GM18505 (cell line): ENCODE data around the gene TAF3.
"Not testable (repeated sequence)": the region's sequence is repeated elsewhere in the genome, so short reads cannot be mapped to it uniquely, and the experiment has no call there.

Source experiments
- ATAC-seq: cut with Tn5 transposase; IDR thresholded peaks from one replicate; pipeline ENCODE4 v1.9.1; 2021; ENCODE audit not compliant: unreplicated experiment
- POLR2A ChIP-seq: IDR thresholded peaks from 4 replicates; pipeline ENCODE4 v1.6.1; 2011; ENCODE audit warnings: borderline replicate concordance; ENCODE audit not compliant: insufficient read depth, insufficient read length; ENCODE audit errors: extremely low read depth

Gene TAF3

GRCh38 chr10:7818295-7819120 lies at the start of gene TAF3:
TAF3 (plus strand) TSS chr10:7818505; CDS start chr10:7818710, 205 bp downstream.
- peak; percentile 91 for TF ChIP-seq POLR2A
- peak; percentile 89 for ATAC-seq

DNA sequence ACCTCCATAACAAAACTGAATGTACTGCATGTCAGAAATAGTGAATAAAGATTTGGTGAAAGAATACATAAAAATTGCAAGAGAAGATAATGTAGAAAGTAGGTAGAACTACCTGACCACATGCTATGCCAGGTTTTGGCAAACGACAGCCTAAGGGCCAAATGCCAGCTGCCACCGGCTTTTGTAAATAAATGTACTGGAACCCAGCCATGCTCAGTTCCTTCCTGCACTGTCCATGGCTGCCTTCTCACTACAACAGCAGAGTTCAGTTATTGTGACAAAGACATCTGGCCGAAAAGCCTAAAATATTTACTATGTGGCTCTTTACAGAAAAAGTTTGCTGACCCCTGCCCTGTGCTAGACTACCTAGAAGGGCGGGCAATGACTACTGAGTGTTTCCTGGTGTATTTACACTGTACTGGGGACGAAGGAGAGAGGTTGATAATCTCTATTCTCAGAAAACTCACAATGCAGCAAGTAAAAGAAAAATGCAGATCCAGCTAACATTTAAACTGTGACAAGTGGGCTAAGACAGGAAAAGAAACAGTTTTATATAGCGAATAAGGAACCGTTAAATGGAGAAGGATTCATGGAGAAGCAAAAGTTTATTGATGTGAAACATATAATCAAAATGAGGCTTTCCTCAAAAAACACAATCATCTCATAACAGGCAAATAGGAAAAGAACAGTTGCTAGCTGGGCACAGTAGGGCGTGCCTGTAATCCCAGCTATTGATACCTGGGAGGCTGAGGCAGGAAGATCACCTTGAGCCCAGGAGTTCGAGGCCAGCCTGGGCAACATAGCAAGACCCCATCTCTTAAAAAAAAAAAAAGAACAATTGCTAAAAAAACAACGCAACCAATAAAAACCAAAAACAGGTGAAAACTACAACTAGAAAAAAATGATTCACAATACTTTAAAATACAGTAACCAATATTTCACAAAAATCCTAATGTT lies 44.2 kb upstream of the TAF3 start:
- no peak for ATAC-seq
- no peak for TF ChIP-seq POLR2A

DNA sequence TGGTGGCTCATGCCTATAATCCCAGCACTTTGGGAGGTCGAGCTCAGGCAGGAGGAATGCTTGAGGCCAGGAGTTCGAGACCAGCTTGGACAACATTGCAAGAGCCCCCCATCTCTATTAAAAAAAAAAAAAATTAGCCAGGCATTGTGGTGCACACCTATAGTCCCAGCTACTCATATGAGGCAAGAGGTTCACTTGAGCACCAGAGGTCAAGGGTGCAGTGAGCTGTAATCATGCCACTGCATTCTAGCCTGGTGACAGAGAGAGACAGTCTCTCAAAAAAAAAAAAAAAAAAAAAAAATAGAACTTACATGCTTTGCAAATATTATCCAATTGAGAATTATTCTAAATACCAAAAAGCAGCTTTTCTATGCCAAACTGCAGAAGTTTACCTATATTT lies 41.5 kb upstream of the TAF3 start:
- no peak for ATAC-seq
- no peak for TF ChIP-seq POLR2A

DNA sequence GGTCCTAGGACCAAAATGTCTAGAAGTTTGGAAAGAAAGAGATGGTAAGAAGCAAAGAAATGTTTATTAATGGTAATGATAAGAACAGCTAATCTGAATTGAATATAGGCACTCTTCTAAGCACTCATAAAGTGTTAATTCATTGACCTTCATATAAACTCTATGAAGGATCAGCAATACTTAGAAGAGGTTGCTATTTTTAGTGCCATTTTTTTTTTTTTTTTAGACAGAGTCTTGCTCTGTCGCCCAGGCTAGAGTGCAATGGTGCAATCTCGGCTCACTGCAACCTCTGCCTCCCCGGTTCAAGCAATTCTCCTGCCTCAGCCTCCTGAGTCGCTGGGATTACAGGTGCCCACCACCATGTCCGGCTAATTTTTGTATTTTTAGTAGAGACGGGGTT lies 36.1 kb upstream of the TAF3 start:
- not testable (repeated sequence) for ATAC-seq

DNA sequence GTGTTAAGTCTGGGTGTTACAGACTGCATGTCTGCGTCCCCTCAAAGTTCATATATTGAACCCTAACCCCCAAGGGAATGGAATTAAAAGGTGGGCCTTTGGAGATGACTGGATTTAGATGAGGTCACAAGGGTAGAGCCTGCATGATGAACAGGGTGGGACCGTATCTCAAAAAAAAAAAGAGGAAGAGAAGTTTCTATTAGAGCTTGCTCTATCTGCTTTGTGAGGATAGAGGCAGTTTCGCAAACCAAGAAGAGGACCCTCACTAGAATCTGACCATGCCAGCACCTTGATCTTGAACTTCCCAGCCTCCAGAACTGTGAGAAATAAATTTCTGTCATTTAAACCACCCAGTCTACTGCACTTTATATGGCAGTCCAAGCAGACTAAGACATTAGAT lies 31.9 kb upstream of the TAF3 start:
- no peak for ATAC-seq

GRCh38 chr10:7787150-7787856 lies 31.0 kb upstream of the TAF3 start:
- no peak for TF ChIP-seq POLR2A
- peak; percentile 13 for ATAC-seq

More for the DNA sequence above, 31.9 kb upstream of the TAF3 start:
- no peak for TF ChIP-seq POLR2A

GRCh38 chr10:7787857-7788638 lies 30.3 kb upstream of the TAF3 start, which contains the start of the genes ATP5F1C and KIN:
ATP5F1C (plus strand) TSS chr10:7788177; CDS start chr10:7788208, 31 bp downstream.
KIN (minus strand) TSS chr10:7787993; CDS start chr10:7787933, 60 bp downstream.
- peak; percentile 93 for TF ChIP-seq POLR2A
- ATAC-seq = peak; percentile 94

DNA sequence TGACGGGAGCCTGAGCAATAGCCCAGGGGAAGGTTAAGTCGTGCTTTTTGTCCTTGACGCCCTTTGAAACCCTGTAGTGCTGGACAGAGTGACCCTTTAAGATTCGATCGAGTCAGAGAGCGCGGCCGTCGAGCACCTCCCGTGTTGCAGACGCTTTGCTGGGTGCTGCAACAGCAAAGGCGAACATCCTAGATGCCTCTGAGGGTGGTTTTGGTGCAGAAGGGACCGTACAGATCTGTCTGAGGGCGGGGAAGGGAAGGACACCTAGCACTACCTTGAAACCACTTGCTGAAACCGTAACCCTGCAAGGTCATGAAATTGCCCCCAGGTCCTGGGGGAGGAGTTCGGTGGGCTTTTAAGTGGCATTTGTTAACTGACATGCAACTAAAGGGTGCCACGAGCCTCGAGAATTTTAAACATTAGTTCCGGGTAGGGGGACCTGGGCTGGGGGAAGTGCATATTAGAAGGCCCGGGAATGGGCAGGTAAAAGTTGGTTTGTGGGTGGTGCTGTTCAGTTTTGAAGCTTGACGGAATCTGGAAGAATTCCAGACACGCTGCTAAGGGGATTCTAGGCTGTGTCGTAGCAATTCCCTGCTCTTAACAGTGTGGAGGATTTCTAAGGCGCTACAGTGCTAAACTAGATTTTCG lies 29.5 kb upstream of the TAF3 start:
- no peak for TF ChIP-seq POLR2A
- ATAC-seq = peak; percentile 7

DNA sequence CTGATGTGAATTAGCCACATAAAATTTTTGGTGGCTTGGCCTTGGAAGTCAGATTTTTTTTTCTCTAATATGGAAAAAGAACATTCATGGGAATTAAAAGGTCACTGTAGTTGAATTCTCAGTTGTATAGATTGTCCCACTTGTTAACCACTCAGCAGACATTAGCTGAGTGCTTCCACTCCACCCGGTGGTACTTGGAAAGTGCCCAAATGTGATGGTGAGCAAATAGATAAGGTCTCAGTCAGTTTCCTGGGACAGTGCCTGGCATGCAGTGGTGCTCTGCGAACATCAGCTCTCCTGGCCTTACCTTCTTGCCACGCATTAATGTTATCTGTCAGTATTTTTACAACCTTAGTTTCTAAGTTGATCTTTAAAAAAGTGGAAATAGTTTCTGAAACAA lies 28.9 kb upstream of the TAF3 start:
- no peak for ATAC-seq
- TF ChIP-seq POLR2A = no peak

DNA sequence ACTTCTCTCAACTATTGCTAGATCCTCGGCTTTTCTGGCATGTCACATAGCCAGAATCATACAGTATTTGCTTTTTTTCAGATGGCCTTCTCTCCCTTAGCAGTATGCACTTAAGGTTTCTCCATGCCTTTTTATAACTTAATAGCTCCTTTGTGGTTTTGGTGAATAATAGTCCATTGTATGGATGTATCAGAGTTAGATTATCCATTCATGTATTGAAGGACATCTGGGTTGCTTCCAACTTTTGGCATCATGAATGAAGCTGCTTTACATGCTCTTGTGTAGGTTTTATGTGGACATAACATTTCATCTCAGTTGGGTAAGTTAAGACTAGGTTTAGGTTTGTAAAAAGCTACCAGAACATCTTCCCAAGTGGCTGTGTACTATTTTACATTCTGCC lies 25.8 kb upstream of the TAF3 start:
- no peak for ATAC-seq

DNA sequence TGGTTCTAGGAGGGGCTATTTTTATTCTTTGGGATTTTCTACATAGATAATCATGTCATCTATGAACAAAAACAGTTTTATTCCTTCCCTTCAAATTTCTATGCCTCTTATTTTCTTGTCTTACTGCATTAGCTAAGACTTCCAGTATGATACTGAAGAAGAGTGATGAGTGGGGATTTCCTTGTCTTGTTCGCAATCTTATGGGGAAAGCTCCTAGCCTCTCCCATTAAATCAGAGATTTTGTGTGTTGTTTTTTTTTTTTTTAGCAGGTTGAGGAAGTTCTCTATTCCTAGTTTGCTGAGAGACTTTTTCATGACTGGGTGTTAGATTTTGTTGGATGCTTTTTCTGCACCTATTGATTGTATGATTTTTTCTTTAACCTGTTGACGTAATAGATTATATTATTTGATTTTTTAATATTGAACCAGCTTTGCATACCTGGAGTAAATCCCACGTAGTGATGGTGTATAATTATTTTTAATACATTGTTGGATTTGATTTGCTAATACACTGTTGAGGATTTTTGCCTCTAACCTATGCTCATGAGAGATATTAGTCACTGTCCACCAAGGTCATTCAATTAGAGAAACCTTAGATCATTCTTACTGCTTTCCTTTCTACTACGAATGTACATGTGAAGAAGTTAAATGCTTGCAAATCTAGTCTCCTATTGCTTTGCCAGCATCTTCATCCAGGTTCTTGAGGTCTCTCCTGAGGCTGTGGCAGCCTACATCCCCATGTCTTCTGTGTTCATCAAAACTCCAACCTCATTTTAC lies 23.9 kb upstream of the TAF3 start:
- no peak for ATAC-seq
- no peak for TF ChIP-seq POLR2A

More for the DNA sequence above, 25.8 kb upstream of the TAF3 start:
- TF ChIP-seq POLR2A = no peak

- TF ChIP-seq POLR2A = no peak
- ATAC-seq = no peak
Measured at GRCh38 chr10:7795605-7796004, 22.7 kb upstream of the TAF3 start.

GRCh38 chr10:7797582-7797981 lies 20.7 kb upstream of the TAF3 start:
- TF ChIP-seq POLR2A = no peak
- no peak for ATAC-seq
